Choroid plexus epithelial cell (primary cell): ENCODE data around the gene ZNF467.

Experiments used
- DNase-seq: peaks from one replicate; pipeline ENCODE4 v3.0.0-alpha.2; 2010; ENCODE audit warnings: low read depth
- H3K4me3 ChIP-seq: 2 replicates; pipeline ENCODE4 v1.5.1; 2011; ENCODE audit warnings: low read depth, mild to moderate bottlenecking, control low read depth, low read length, moderate library complexity
- TF ChIP-seq, protein P1 (sequence below): conservative IDR thresholded peaks from 2 replicates; pipeline ENCODE4 v1.5.1; 2011; ENCODE audit warnings: low read depth, mild to moderate bottlenecking, control low read depth, inconsistent platforms, low read length, moderate library complexity

Gene ZNF467

DNA sequence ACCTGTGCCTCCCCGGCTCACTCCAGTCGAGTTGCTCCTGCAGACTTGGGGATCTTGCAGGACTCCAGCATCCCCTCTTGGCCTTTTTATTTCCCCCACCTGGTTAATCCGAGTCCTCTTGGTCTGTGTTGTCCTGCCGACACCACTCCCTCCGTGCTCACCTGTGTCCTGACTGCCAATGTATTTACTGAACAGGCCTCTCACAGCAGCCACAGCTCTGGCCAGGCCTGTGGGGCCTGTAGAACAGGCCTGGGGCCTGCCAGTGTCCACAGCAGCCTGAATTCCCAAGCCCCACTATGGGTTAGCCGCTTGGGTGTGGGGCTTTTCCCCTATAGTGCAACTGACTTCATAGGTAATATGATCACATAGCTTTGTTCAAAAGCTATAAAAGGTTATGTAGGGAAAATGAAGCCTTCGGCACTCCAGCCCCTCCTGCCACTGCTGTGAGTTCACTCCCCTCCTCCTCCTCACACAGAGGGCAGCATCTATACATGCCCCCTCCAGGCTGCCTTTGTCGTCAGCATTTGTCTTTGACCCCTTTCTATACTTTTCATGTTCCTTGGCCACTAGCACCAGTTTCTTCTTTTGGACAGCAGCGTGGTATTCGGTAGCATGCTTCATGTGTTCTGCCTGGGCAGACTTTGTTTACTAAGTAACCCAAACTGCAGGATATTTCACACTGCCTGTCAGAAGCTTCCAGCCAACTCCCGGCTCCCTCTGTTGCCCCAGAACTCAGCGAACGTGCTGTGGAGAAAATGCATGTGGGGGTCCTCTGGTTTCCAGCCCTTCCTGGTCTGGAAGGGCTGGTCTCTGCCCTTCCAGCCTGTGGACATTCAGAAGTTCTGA, 46.1 kb downstream of the ZNF467 start:
- no peak for DNase-seq
- no peak overlapping the region for H3K4me3 ChIP-seq
- TF ChIP-seq, protein P1, sequence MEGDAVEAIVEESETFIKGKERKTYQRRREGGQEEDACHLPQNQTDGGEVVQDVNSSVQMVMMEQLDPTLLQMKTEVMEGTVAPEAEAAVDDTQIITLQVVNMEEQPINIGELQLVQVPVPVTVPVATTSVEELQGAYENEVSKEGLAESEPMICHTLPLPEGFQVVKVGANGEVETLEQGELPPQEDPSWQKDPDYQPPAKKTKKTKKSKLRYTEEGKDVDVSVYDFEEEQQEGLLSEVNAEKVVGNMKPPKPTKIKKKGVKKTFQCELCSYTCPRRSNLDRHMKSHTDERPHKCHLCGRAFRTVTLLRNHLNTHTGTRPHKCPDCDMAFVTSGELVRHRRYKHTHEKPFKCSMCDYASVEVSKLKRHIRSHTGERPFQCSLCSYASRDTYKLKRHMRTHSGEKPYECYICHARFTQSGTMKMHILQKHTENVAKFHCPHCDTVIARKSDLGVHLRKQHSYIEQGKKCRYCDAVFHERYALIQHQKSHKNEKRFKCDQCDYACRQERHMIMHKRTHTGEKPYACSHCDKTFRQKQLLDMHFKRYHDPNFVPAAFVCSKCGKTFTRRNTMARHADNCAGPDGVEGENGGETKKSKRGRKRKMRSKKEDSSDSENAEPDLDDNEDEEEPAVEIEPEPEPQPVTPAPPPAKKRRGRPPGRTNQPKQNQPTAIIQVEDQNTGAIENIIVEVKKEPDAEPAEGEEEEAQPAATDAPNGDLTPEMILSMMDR: no peak

DNA sequence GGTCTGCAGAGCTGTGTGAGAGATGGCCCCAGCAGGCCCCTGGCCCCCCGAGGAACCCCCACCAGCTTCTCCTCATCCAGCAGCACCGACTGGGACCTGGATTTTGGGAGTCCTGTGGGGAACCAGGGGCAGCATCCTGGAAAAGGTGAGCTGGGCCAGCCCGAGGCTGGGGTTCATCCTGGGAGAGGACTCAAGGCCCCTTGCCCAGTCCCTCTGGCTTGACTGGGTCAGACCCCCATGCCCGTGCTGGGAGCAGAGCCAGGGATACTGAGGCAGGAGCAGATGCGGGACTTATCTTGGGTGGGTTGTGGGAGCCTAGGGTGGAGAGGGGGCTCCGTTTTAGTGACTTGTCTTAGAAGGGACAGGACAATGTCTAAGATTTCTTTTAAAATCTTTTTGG, 47.5 kb downstream of the ZNF467 start:
- no peak overlapping the region for H3K4me3 ChIP-seq
- DNase-seq: no peak
- TF ChIP-seq, protein P1: no peak

DNA sequence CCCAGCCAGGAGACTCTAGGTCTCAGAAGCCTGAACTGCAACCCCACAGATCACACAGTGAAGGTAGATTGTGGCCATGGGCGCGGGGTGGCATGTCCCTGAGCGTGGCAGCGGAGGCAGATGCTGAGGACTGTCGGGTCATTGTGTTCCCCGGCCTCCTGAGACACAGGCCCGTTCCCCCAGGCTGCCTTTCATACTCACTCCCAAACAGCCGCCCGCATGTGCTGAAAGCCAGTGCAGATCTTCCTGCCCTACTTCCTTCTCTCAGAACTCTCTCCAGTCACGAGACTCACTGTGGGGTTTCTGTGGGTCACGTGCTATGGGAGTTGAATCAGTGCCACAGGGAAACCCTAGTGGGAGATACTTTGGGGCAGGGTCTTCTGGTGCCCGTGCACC, 48.0 kb downstream of the ZNF467 start:
- no peak overlapping the region for H3K4me3 ChIP-seq
- TF ChIP-seq, protein P1: no peak
- no peak for DNase-seq

DNA sequence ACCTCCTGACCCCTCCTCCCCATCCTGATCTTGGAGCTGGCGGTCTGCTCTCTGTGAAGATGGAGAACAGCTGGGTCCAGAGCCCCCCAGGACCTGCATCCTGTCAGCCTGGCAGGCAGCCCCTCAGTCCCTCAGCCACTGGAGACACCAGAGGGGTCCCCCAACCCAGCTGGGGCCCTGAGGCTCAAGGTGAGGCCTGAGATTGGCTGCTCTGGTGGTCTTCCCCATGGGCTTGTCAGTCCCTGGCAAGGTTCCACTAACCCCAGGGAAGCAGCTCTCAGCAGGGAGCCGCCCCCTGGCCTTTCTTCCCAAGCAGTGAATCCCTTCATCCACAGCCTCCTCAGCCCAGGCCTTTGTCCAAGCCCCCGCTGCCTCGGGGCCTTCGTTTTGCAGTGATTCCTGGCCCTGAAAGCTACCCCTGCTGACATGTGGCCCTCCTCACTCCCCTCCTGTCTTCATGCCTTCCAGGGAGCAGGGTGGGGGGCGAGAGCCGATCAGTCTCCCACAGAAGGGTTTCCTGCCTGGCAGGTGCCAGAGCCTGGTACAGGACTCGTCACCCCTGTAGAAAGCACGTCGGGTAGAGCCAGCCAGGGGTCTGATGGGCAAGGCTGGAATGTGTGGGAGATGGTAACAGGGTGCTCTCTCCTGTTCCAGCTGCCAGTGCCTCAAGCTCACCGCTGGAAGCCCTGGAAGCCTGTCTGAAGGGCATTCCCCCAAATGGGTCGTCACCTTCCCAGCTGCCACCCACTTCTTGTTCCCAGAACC, 48.5 kb downstream of the ZNF467 start:
- DNase-seq: no peak
- TF ChIP-seq, protein P1: no peak
- H3K4me3 ChIP-seq: no peak overlapping the region

DNA sequence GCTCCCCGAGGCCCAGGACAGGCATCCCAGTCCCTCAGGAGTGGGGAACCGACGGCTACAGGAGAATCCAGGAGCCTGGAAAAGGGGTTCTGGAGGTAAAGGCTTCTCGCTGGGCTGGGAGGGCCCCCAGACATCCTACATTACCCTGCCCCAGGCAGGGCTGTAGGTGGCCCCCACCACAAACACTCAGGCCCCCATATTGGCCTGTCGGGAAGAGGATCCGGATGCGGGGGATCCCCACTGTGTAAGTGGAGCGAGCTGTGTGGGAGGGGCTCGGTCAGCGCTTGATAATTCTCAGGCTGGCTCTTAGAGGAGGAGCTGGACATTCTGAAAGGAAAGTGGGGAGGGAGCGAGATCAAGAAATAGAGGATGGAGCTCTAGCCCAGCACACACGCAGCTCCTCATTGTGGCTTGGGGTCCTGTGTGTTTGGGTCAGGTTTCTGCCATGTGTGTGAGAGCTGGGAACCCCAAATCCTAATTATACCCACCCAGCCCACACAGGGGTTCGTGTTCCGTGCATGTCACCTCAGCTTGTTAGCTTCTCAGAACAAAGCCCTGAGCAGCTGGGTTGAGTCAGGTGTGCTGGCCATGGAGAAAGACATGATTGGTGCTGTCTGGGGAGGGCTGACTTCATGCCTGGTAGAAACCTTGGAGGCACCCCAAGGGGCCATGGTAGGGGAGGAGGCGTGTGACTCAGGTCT, 49.4 kb downstream of the ZNF467 start:
- no peak for DNase-seq
- TF ChIP-seq, protein P1: no peak
- H3K4me3 ChIP-seq: no peak overlapping the region

DNA sequence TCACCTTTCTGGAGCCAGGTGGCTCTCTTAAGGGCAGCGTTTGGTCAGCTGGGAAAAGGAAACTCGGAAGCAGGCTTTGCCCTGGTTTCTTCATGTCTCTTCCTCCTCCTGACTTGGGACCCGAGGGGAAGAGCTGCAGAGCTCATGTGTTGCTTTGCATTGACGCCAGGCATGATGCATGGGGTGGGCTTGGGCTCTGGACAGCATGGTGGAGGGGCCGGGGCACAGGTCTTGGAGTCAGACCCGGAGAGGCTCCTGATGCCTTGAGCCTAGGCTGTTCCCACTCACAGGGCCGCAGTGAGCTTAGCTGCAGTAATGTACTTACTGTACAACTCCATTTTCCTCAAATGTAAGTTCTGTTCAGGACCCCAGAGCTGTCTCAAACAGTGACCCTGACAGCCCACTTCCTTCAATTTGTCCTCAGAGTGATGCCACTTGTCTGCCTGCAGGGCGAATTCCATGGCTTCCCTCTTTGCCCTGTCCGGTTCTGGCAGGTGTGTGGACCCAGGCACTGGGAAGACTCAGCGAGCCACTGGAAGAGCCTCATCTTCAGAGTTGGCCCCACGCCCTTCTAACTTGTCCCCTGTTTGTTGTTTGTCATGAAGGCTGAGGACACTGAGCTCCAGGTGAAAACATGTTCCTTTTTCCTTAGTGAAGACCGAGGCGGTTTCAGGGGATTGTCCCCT, 50.2 kb downstream of the ZNF467 start:
- DNase-seq: no peak
- TF ChIP-seq, protein P1: no peak
- no peak overlapping the region for H3K4me3 ChIP-seq
